Neural progenitor cell (in vitro differentiated cells): ENCODE measurements around the gene CCDC152. TPM values are rescaled to one million over a fixed set of nuclear protein-coding genes. Genes with fewer than 3 reads are reported as not detected.

Experiments used
- DNase-seq: peaks from one replicate; pipeline ENCODE4 v3.0.0-alpha.2; 2016; ENCODE audit warnings: low spot score
- H2AFZ ChIP-seq: fragments of 200-600 bp; sonication (generic); replicated peaks from 2 replicates; pipeline ENCODE4 v1.6.1; 2016; ENCODE audit warnings: antibody characterized with exemption
- H3F3A ChIP-seq: fragments of 200-600 bp; sonication (generic); 2 replicates; pipeline ENCODE4 v1.6.1; 2016; ENCODE audit warnings: antibody characterized with exemption, low read depth
- H3K27ac ChIP-seq: fragments of 200-600 bp; sonication (generic); 2 replicates; pipeline ENCODE4 v1.5.1; 2016; ENCODE audit warnings: mild to moderate bottlenecking
- H3K27me3 ChIP-seq: fragments of 200-600 bp; sonication (generic); 2 replicates; pipeline ENCODE4 v1.6.1; 2016; ENCODE audit warnings: mild to moderate bottlenecking, moderate library complexity
- H3K36me3 ChIP-seq: fragments of 200-600 bp; sonication (generic); 2 replicates; pipeline ENCODE4 v1.5.1; 2016
- H3K4me1 ChIP-seq: fragments of 200-600 bp; sonication (generic); 2 replicates; pipeline ENCODE4 v1.6.1; 2016; ENCODE audit warnings: mixed run types
- H3K4me2 ChIP-seq: fragments of 200-600 bp; sonication (generic); 2 replicates; pipeline ENCODE4 v1.6.1; 2016
- H3K4me3 ChIP-seq: fragments of 200-600 bp; sonication (generic); 2 replicates; pipeline ENCODE4 v1.5.1; 2016
- H3K79me2 ChIP-seq: fragments of 200-600 bp; sonication (generic); 2 replicates; pipeline ENCODE4 v1.6.1; 2016; ENCODE audit warnings: low read depth
- H3K9ac ChIP-seq: fragments of 200-600 bp; sonication (generic); 2 replicates; pipeline ENCODE4 v1.6.1; 2016
- H3K9me3 ChIP-seq: fragments of 200-600 bp; sonication (generic); 2 replicates; pipeline ENCODE4 v1.5.1; 2016; ENCODE audit warnings: low read depth
- H4K20me1 ChIP-seq: fragments of 200-600 bp; sonication (generic); 2 replicates; pipeline ENCODE4 v1.6.1; 2016; ENCODE audit warnings: low read depth
- H3K27ac Mint-ChIP-seq: 3 replicates; pipeline ENCODE4 v1.8.0; 2021; ENCODE audit warnings: mixed read lengths
- H3K27me3 Mint-ChIP-seq: 2 replicates; pipeline ENCODE4 v1.8.0; 2022; ENCODE audit warnings: low read depth, mild to moderate bottlenecking, inconsistent platforms, moderate library complexity, mixed read lengths; ENCODE audit not compliant: insufficient read depth
- H3K36me3 Mint-ChIP-seq: 3 replicates; pipeline ENCODE4 v1.8.0; 2021; ENCODE audit warnings: mixed read lengths
- H3K4me1 Mint-ChIP-seq: 3 replicates; pipeline ENCODE4 v1.8.0; 2021; ENCODE audit warnings: mixed read lengths
- H3K4me3 Mint-ChIP-seq: 3 replicates; pipeline ENCODE4 v1.8.0; 2021; ENCODE audit warnings: mild to moderate bottlenecking, moderate library complexity, mixed read lengths
- H3K9me3 Mint-ChIP-seq: 3 replicates; pipeline ENCODE4 v1.8.0; 2020; ENCODE audit warnings: mixed read lengths
- CTCF ChIP-seq: fragments of 200-600 bp; sonication (generic); IDR thresholded peaks from 2 replicates; pipeline ENCODE4 v1.5.1; 2017; ENCODE audit warnings: antibody characterized with exemption, mild to moderate bottlenecking
- EZH2 ChIP-seq: fragments of 200-600 bp; sonication (generic); IDR thresholded peaks from 2 replicates; pipeline ENCODE4 v1.6.1; 2017; ENCODE audit warnings: antibody characterized with exemption, mild to moderate bottlenecking, moderate library complexity
- EZH2phosphoT487 ChIP-seq: fragments of 200-600 bp; sonication (generic); IDR thresholded peaks from 2 replicates; pipeline ENCODE4 v1.6.1; 2017; ENCODE audit warnings: antibody characterized with exemption
- total RNA-seq: library from RNA; depleted of rRNA; stranded (reverse); fragments of >200 nt; gene quantifications from 2 replicates; pipeline ENCODE4 v1.2.3, GENCODE V29; 2015; ENCODE audit warnings: low replicate concordance

CCDC152 gene
- total RNA-seq, 1 donor from 2014 or later: 23.9 TPM

GRCh38 chr5:42822548-42822947 is 65.9 kb downstream of the CCDC152 start:
- Histone ChIP-seq H2AFZ (no peak overlapping the region), H3F3A (no peaks in the 10 kb centered on the region), H3K9ac (no peak overlapping the region), H3K4me1 (no peaks in the 10 kb centered on the region), H3K4me3 (no peak overlapping the region), H3K27me3 (no peaks in the 10 kb centered on the region), H3K27ac (no peak overlapping the region), H3K79me2 (no peaks in the 10 kb centered on the region), H3K4me2 (no peak overlapping the region), H3K36me3 (no peaks in the 10 kb centered on the region), H4K20me1 (no peaks in the 10 kb centered on the region), H3K9me3 (no peaks in the 10 kb centered on the region)
- Mint-ChIP-seq H3K4me3 (no peak overlapping the region), H3K27me3 (no peaks in the 10 kb centered on the region), H3K36me3 (no peaks in the 10 kb centered on the region), H3K9me3 (no peaks in the 10 kb centered on the region), H3K4me1 (no peaks in the 10 kb centered on the region), H3K27ac (no peak overlapping the region)
- no peak for TF ChIP-seq EZH2
- no peak for TF ChIP-seq EZH2phosphoT487
- TF ChIP-seq CTCF: no peak
- DNase-seq: no peak

DNA sequence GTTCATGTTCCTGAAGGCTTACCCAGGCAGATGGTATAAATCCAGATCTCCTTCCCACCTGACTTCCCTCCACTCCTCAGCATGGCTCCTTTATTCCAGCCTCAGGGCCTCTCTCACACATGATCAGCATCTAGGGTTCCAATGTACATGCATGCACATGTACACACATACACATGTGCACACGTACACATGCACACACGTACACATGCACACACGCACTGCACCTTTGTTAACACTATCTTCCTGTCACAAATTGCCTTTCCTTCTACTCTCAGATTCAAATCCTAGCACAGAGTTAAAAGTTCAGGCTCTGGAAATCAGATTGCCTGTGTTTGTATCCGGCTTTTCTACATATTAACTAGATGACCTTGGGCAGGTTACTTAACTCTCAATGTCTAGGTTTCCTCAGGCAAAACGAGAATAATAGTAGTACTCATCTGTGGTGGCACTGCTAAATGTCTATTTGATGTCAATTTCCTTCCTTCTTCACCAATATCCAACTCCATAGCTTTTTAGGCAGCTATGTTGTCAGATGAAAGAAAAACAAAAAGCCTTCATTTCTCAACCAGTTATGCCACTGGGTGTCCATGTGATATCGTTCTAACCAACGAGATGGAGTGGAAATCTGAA is 67.8 kb downstream of the CCDC152 start:
- no peak overlapping the region for H3K4me2 ChIP-seq
- H3K9ac ChIP-seq: no peak overlapping the region
- H3K36me3 Mint-ChIP-seq: no peaks in the 10 kb centered on the region
- H3K27me3 Mint-ChIP-seq: no peaks in the 10 kb centered on the region
- DNase-seq: no peak
- no peak overlapping the region for H3K4me3 Mint-ChIP-seq
- no peak overlapping the region for H3K27ac ChIP-seq
- H3K4me3 ChIP-seq: no peak overlapping the region
- H3K27me3 ChIP-seq: no peaks in the 10 kb centered on the region
- no peaks in the 10 kb centered on the region for H3K4me1 Mint-ChIP-seq
- no peak overlapping the region for H2AFZ ChIP-seq
- H3K9me3 ChIP-seq: no peaks in the 10 kb centered on the region
- H3K79me2 ChIP-seq: no peaks in the 10 kb centered on the region
- no peaks in the 10 kb centered on the region for H4K20me1 ChIP-seq
- no peaks in the 10 kb centered on the region for H3K4me1 ChIP-seq
- TF ChIP-seq EZH2: no peak
- no peak for TF ChIP-seq EZH2phosphoT487
- no peak for TF ChIP-seq CTCF
- no peaks in the 10 kb centered on the region for H3K9me3 Mint-ChIP-seq
- no peaks in the 10 kb centered on the region for H3F3A ChIP-seq
- H3K36me3 ChIP-seq: no peaks in the 10 kb centered on the region
- H3K27ac Mint-ChIP-seq: no peak overlapping the region

DNA sequence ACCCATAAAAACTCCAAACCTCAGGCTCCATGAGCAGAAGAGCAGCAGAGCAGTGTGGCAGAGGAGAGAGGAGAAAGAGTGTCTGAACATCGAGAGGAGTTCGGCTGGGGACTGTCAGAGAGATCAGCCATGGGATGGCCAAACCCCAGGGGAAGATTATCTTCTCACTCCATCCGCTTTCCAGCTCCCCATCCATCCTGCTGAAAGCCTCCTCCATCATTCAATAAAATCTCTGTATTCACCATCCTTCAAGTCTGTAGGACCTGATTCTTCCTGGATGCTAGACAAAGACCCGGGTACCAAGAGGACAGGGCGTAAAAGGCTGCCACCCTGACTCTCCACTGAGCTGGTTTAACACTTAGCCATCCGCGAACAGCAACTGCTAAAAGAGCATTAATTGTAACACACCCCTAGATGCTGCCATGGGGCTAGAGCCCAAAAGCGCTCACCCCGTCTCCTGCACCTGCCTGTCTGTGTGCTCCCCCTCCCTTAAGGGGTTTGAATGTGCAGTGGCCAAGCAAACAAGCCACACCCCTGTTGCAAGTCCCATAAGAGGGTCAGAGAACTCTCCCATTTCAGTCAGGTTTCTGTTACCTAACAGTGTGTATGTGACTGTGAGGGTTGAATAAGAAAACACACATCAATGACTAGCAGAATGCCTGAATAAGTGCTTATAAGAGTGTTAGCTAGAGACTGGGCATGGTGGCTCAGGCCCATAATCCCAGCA is 69.0 kb downstream of the CCDC152 start:
- Histone ChIP-seq H3K4me2 (no peak overlapping the region), H3K9ac (no peak overlapping the region), H3K9me3 (no peaks in the 10 kb centered on the region), H3K4me3 (no peak overlapping the region), H2AFZ (no peak overlapping the region), H3K79me2 (no peaks in the 10 kb centered on the region), H3F3A (no peaks in the 10 kb centered on the region), H3K27ac (no peak overlapping the region), H3K27me3 (no peaks in the 10 kb centered on the region), H4K20me1 (no peaks in the 10 kb centered on the region), H3K36me3 (no peaks in the 10 kb centered on the region), H3K4me1 (no peaks in the 10 kb centered on the region)
- Mint-ChIP-seq H3K4me3 (no peak overlapping the region), H3K9me3 (no peaks in the 10 kb centered on the region), H3K4me1 (no peaks in the 10 kb centered on the region), H3K27me3 (no peaks in the 10 kb centered on the region), H3K36me3 (no peaks in the 10 kb centered on the region), H3K27ac (no peak overlapping the region)
- DNase-seq: no peak
- TF ChIP-seq CTCF: no peak
- TF ChIP-seq EZH2phosphoT487: no peak
- no peak for TF ChIP-seq EZH2
